K562 (cell line): ENCODE results near the gene AAK1. TPM values are rescaled to one million over a fixed set of nuclear protein-coding genes. Genes with fewer than 3 reads are reported as not detected.

Experiments used
- ATAC-seq: fragments of 200-7000 bp; cut with Tn5 transposase; 3 replicates; pipeline ENCODE4 v1.9.1; 2020; ENCODE audit warnings: moderate library complexity
- BruUV-seq: library from RNA; stranded (reverse); fragments of 400-500 nt; replicated peaks from 2 replicates; lab custom pipeline; 2021; lab: Mats Ljungman, UMichigan
- CTCF ChIA-PET: fragments of 300-600 bp; formaldehyde crosslinking; extraction: SDS; loops from one replicate; lab custom pipeline; 2021; ENCODE audit warnings: low intra/inter-chr PET ratio; lab: Yijun Ruan, JAX
- POLR2A ChIA-PET: fragments of 300-600, 350-650 bp; sonication (Branson Sonifier 250); formaldehyde crosslinking; extraction: SDS; loops from one replicate; lab custom pipeline; 2021; ENCODE audit warnings: antibody characterized with exemption, inconsistent platforms; lab: Yijun Ruan, JAX
- DNase-seq, 4 experiments: peaks; one replicate each; pipeline versions ENCODE4 v3.0.0 to v3.0.0-alpha.2; 2011 to 2018; ENCODE audit warnings: low spot score in 3 of 4, mixed read lengths in 3 of 4; ENCODE audit errors: extremely low read depth in 1 of 4
- FAIRE-seq: peaks from 2 replicates; lab custom pipeline; 2011; peaks lifted over from hg19 to GRCh38; lab: Jason Lieb, UNC
- H2AFZ ChIP-seq: 2 replicates; pipeline ENCODE4 v1.6.0; 2011; ENCODE audit warnings: low read depth, low read length, control low read depth, inconsistent platforms
- H3K27ac ChIP-seq: fragments of 200-600 bp; 3 replicates; pipeline ENCODE4 v1.8.0; 2011; ENCODE audit warnings: low read depth, mild to moderate bottlenecking, control low read depth, inconsistent platforms, low read length, moderate library complexity, mixed read lengths; ENCODE audit errors: extremely low read depth
- H3K27me3 ChIP-seq, 2 experiments: fragments of 300-600 bp in 1 of 2; 2 replicates in 1 of 2; 3 replicates in 1 of 2; pipeline versions ENCODE4 v1.6.0 to v1.8.0; 2011; ENCODE audit warnings: inconsistent platforms in 2 of 2, low read length in 2 of 2, mild to moderate bottlenecking in 1 of 2, mixed read lengths in 1 of 2, moderate library complexity in 1 of 2; ENCODE audit not compliant: control insufficient read depth in 2 of 2, insufficient read depth in 2 of 2
- H3K36me3 ChIP-seq: fragments of 300-600 bp; 3 replicates; pipeline ENCODE4 v1.8.0; 2011; ENCODE audit warnings: mild to moderate bottlenecking, low read length, inconsistent platforms; ENCODE audit not compliant: control insufficient read depth, insufficient read depth
- H3K4me1 ChIP-seq, 2 experiments: fragments of 200-600 bp in 1 of 2; replicated peaks in 1 of 2; 2 replicates in 1 of 2; 3 replicates in 1 of 2; pipeline versions ENCODE4 v1.5.1 to v1.8.0; 2011; ENCODE audit warnings: inconsistent platforms in 2 of 2, low read length in 2 of 2, mild to moderate bottlenecking in 1 of 2, mixed read lengths in 1 of 2, moderate library complexity in 1 of 2; ENCODE audit not compliant: control insufficient read depth in 2 of 2, insufficient read depth in 2 of 2
- H3K4me2 ChIP-seq: 2 replicates; pipeline ENCODE4 v1.6.1; 2011; ENCODE audit warnings: low read length, control low read depth, inconsistent platforms, mixed read lengths; ENCODE audit not compliant: insufficient read depth
- H3K4me3 ChIP-seq: fragments of 200-600 bp; sonication (generic), shearing (Covaris generic); 2 replicates; pipeline ENCODE4 v1.5.1; 2016; ENCODE audit warnings: control low read depth, inconsistent platforms
- H3K79me2 ChIP-seq: fragments of 200-600 bp; 3 replicates; pipeline ENCODE4 v1.8.0; 2011; ENCODE audit warnings: low read length, inconsistent platforms; ENCODE audit not compliant: control insufficient read depth, insufficient read depth
- H3K9ac ChIP-seq, 2 experiments: 2 replicates each; pipeline versions ENCODE4 v1.6.0 to v1.6.1; 2011; ENCODE audit warnings: low read depth in 2 of 2, low read length in 2 of 2, control low read depth in 1 of 2, inconsistent platforms in 1 of 2, mild to moderate bottlenecking in 1 of 2, mixed read lengths in 1 of 2; ENCODE audit not compliant: insufficient read depth in 1 of 2
- H3K9me1 ChIP-seq: one replicate; pipeline ENCODE4 v1.6.0; 2011; ENCODE audit warnings: inconsistent platforms, mild to moderate bottlenecking, low read length, moderate library complexity; ENCODE audit not compliant: control insufficient read depth, insufficient read depth
- H3K9me3 ChIP-seq: replicated peaks from 2 replicates; pipeline ENCODE4 v1.5.1; 2011; ENCODE audit warnings: low read depth, low read length, inconsistent platforms; ENCODE audit not compliant: control insufficient read depth, insufficient read depth
- H4K20me1 ChIP-seq: replicated peaks from 2 replicates; pipeline ENCODE4 v1.6.1; 2011; ENCODE audit warnings: low read length, inconsistent platforms, mixed read lengths; ENCODE audit not compliant: control insufficient read depth, insufficient read depth
- EP400 ChIP-seq: fragments of 450-650 bp; IDR thresholded peaks from 2 replicates; pipeline ENCODE4 v1.6.1; 2017; ENCODE audit warnings: antibody characterized with exemption, mild to moderate bottlenecking, moderate library complexity
- JUN ChIP-seq, 2 experiments: sonication (generic) in 1 of 2; formaldehyde crosslinking in 1 of 2; IDR thresholded peaks; 2 replicates each; pipeline versions ENCODE4 v1.6.1 to v1.8.0; 2012 to 2022; ENCODE audit warnings: borderline replicate concordance in 2 of 2, mild to moderate bottlenecking in 2 of 2, improper control_type of control experiment in 1 of 2, low read depth in 1 of 2, low read length in 1 of 2, missing genetic modification reagents in 1 of 2
- KAT2B ChIP-seq: IDR thresholded peaks from one replicate; pipeline ENCODE4 v1.6.1; 2012; ENCODE audit warnings: low read depth, mild to moderate bottlenecking, control low read depth, inconsistent platforms, low read length, moderate library complexity
- MEF2A ChIP-seq: IDR thresholded peaks from 2 replicates; pipeline ENCODE4 v1.6.1; 2011; ENCODE audit warnings: low read depth, mild to moderate bottlenecking, low read length, moderate library complexity; ENCODE audit not compliant: control insufficient read depth
- POLR3A ChIP-seq: IDR thresholded peaks from 2 replicates; pipeline ENCODE4 v1.6.1; 2011; ENCODE audit warnings: borderline replicate concordance, mild to moderate bottlenecking, moderate library complexity; ENCODE audit not compliant: insufficient read length, insufficient read depth; ENCODE audit errors: extremely low read depth
- RAD21 ChIP-seq, 2 experiments: fragments of 250-450 bp in 1 of 2; fragments of 450-650 bp in 1 of 2; sonication (Bioruptor Pico) in 1 of 2; formaldehyde crosslinking in 1 of 2; IDR thresholded peaks in 1 of 2; conservative IDR thresholded peaks in 1 of 2; 2 replicates each; pipeline versions ENCODE4 v1.4.0 to v1.8.0; 2020 to 2022; ENCODE audit warnings: mild to moderate bottlenecking in 2 of 2, moderate library complexity in 1 of 2
- SMAD3 ChIP-seq: fragments of 450-650 bp; formaldehyde crosslinking; conservative IDR thresholded peaks from 2 replicates; pipeline ENCODE4 v1.4.0; 2020; ENCODE audit warnings: mild to moderate bottlenecking
- ZKSCAN3 ChIP-seq: fragments of 250-450 bp; sonication (Bioruptor Pico); IDR thresholded peaks from 2 replicates; pipeline ENCODE4 v1.4.0; 2020
- WGBS: fragments of 100-300 bp; shearing (Covaris generic); methylation state at CpG from one replicate; pipeline ENCODE4 v1.1.6; 2016; ENCODE audit warnings: low coverage, mixed read lengths; ENCODE audit not compliant: insufficient coverage; ENCODE audit errors: missing lambda C conversion rate; 5-methylcytosine and 5-hydroxymethylcytosine counted together
- in situ Hi-C: fragments of 300-500 bp; cut with MboI; formaldehyde crosslinking; loops from 4 replicates; pipeline ENCODE4 v1.15.0; 2018; ENCODE audit warnings: inconsistent platforms, mixed read lengths
- intact Hi-C: fragments of 100-400 bp; cut with micrococcal nuclease; formaldehyde crosslinking; loops from 2 replicates; pipeline ENCODE4 v1.14.2; 2022
- polyA plus RNA-seq, 8 experiments: library from polyadenylated mRNA; depleted of rRNA in 4 of 8; stranded (reverse) in 5 of 8; unstranded in 3 of 8; fragments of >200 nt; fragmentation: Nextera tagmentation in 2 of 8; fragmentation: Illumina TruSeq in 1 of 8; extraction: Ambion mirVana in 2 of 8; extraction: Trizol in 1 of 8; gene quantifications; 2 replicates each; pipeline versions ENCODE4 v1.2.1 to v1.2.3, GENCODE V29; 2011 to 2014; ENCODE audit warnings: inconsistent platforms in 1 of 8, missing spikeins in 1 of 8
- total RNA-seq, 7 experiments: library from RNA; depleted of rRNA in 6 of 7; stranded (reverse); fragments of >200 nt in 6 of 7; fragmentation: Illumina TruSeq in 2 of 7; extraction: Trizol in 2 of 7; gene quantifications; 2 replicates each; pipeline versions ENCODE4 v1.2.1 to v1.2.3, GENCODE V29; 2011 to 2021; ENCODE audit warnings: low replicate concordance in 1 of 7
- TF ChIP-seq, protein P1 (sequence below): fragments of 450-650 bp; IDR thresholded peaks from 2 replicates; pipeline ENCODE4 v1.6.1; 2016

Gene AAK1
- total and polyA plus RNA-seq, 9 of the 15 experiments (the other 6 are each of a cell fraction or from before 2014, with no cell fraction given) = 0.89 to 17.1 (median 6.0) TPM

DNA sequence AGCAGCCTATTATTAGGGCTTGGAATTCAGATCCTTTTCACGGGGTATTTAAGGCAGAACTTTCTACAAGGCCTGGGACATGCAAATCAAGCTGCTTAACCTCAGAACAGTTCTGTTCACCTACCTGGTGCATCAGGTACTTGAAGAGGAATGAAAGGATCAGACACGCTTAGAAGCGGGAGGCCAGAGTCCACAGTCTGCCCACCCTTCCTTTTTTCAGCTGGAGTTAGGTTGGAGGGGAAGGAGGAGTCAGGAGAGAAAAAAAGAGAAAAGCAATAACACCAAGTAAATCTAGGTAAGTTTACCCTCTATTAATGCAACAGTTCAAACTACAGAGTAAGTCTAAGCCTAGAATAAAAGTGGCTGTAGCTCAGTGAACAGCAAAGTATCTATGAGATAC is 147.7 kb downstream of the AAK1 start:
- FAIRE-seq = peak; percentile 35
- H3K4me3 ChIP-seq = no peak overlapping the region
- H3K4me2 ChIP-seq = no peak overlapping the region
- TF ChIP-seq POLR3A (no peak), KAT2B (no peak), EP400 (no peak), JUN (IDR thresholded peaks at IDR 0.05; ENCODE audit: borderline replicate concordance, low read depth, low read length) (no peak), JUN (CRISPR knock-in tag; IDR thresholded peaks at IDR 0.05; ENCODE audit: borderline replicate concordance) (no peak), MEF2A (no peak), RAD21 (CRISPR knock-in tag; conservative IDR thresholded peaks at IDR 0.05 in 1 of 2, IDR thresholded peaks at IDR 0.05 in 1 of 2) (no peak), SMAD3 (CRISPR knock-in tag) (no peak), ZKSCAN3 (CRISPR knock-in tag) (no peak)
- TF ChIP-seq, protein P1, sequence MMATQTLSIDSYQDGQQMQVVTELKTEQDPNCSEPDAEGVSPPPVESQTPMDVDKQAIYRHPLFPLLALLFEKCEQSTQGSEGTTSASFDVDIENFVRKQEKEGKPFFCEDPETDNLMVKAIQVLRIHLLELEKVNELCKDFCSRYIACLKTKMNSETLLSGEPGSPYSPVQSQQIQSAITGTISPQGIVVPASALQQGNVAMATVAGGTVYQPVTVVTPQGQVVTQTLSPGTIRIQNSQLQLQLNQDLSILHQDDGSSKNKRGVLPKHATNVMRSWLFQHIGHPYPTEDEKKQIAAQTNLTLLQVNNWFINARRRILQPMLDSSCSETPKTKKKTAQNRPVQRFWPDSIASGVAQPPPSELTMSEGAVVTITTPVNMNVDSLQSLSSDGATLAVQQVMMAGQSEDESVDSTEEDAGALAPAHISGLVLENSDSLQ = no peak
- TF ChIP-seq, all 486 proteins: peak for 0
- 48% methylated on average over 3 of the region's 3 CpGs for WGBS
- ATAC-seq (no peak), DNase-seq (no peak)
- Histone ChIP-seq H2AFZ (no peak overlapping the region), H3K9me3 (no peaks in the 10 kb centered on the region), H3K27me3 (no peaks in the 10 kb centered on the region), H3K4me1 (peaks cover 0 to 5% of the 10 kb centered on the region in 2 experiments; a peak in 1 of 5 replicates), H3K36me3 (no peaks in the 10 kb centered on the region), H3K9me1 (no peaks in the 10 kb centered on the region), H3K79me2 (no peaks in the 10 kb centered on the region), H3K9ac (no peak overlapping the region), H3K27ac (no peak overlapping the region), H4K20me1 (no peaks in the 10 kb centered on the region; the same call in 1 of the 2 replicates)
- ChIA-PET POLR2A (interaction anchor here (0.7 to 1.2 kb wide), 2 partner anchors 14 to 59 kb away, joined by 3 read pairs; no protein-coding TSS in a partner anchor), CTCF (no interaction called here)
- no TSS peak for BruUV-seq
- intact Hi-C loops (no loop called here), in situ Hi-C loops (no loop called here)
